T-helper 9 cell (primary cell): ENCODE data around the gene GLUD1.
A peak's percentile ranks its signal among the peaks of the same experiment; 100 is the strongest.
"Not testable (repeated sequence)": the region's sequence is repeated elsewhere in the genome, so short reads cannot be mapped to it uniquely, and the experiment has no call there.

ENCODE experiments used
- DNase-seq: peaks from one replicate; pipeline ENCODE4 v3.0.0-alpha.2; 2020
- total RNA-seq, 2 donors: gene quantifications; one replicate each; lab custom pipeline; 2026; lab: John Stamatoyannopoulos, UW

Gene GLUD1
- 198 to 218 reads per million in 2 donors for total RNA-seq

DNA sequence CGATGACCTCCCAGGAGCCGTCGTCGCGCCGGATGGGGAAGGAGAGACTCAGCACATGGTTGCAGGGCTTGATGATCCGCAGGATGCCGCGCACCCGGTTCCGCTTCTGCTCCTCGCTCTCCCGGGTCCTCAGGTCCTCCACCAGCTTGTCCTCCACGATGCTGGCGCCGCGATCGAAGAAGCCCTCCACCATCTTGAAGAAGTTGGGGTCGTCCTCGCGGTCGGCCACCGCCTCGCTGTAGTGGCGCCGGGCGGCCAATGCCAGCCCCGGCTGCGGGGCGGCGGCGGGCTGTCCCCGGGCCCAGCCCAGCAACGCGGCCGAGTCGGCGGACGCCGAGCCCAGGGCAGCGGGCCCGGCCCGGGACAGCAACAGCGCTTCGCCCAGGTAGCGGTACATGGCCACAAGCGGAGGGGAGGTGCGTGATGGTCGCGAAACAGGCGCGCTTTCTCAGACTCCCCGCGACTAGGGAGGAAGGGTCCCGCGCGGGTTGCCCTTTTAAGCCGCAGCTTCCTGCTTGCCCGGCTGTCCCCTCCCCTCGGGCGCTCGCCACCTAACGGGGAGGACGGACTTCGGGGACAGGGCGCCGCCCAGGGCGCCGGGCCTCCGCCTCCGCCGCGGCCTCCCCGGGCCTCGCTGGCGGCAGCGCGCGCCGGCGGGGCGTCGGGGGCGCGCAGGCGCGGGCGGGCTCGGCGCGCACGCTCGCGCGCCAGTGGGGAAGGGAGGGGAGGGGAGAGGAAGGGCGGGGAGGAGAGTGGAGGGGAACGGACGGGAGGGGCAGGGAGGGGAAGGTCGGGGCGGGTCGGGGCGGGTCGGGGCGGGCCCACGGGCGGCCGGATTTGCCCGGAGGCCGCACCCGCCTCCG, at the start of gene GLUD1, which contains the start of gene SHLD2:
Gene GLUD1, minus strand, starts transcription at position 471 of the 863 bp plus-strand sequence. Its CDS starts 74 bp downstream, at position 397.
Gene SHLD2, plus strand, starts transcription at position 834 of the 863 bp plus-strand sequence. CDS start 56,149 bp downstream, outside the sequence.
- DNase-seq, result peak; percentile 76

DNA sequence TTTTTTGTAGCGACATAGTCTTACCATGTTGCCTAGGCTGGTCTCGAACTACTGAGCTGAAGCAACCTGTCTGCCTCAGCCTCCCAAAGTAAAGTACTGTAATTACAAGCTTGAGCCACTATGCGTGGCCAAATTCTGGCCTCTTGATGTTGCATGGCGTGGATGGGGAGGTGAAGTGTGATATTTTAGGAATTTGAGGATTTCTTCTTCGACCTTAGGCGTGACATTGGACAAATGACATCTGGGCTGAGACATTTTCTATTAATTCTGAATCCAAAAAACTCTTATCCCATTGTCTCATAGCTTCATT, 48.4 kb upstream of the GLUD1 start:
- not testable (repeated sequence) for DNase-seq

DNA sequence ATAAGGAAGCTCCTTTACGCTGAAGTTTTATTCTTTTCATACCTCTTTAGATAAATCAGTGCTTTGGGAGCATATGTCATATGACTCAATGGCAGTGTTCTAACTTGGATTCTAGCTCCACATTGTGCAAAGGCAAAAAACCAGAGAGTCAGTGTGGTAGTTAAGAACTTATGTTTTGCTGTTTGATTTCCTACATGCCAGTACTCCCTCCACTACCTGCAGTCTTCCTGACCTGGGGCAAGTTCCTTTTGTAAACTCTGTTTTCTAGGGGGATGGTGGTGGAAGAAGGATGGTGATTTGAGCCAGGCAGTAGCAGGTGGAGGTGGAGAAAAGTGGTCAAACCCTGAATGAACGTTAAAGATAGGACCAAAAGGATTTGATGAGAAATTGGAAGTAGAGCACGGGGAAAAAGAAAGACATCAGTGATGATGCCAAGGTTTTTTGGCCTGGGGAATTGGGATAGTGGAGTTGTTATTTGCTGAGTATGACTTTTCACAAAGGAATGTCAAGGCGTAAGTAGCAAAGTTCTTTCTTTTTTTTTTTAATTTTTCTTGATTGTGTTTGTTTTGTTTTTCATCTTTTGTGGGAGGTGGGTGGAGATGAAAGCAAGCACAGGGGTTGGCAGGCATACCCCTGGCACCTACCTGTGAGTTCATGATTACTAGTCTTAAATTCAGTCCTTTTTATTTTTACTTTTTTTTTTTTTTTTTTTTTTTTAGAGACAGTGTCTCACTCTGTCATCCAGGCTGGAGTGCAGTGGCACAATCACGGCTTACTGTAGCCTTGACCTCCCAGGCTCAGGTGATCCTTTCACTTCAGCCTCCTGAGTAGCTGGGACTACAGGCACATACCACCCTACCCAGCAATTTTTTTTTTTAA, 47.8 kb upstream of the GLUD1 start:
- DNase-seq, result not testable (repeated sequence)

DNA sequence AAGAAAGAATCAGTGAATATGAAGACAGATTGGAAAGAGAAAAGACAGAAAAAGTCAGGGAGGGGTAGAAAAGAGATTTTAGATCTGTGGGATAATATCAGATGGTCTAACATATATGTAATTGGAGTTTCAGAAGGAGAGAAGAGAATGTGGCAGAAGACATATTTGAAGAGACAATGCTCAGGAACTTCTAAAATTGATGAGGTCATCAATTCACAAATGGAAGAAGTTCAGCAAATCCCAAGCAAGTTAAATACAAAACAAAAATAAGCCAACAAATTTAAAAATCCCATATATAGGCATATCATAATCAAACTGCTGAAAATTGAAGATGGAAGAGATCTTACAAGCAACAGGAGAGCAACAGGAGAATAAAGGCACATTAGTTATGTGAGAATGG, 42.8 kb upstream of the GLUD1 start:
- not testable (repeated sequence) for DNase-seq

DNA sequence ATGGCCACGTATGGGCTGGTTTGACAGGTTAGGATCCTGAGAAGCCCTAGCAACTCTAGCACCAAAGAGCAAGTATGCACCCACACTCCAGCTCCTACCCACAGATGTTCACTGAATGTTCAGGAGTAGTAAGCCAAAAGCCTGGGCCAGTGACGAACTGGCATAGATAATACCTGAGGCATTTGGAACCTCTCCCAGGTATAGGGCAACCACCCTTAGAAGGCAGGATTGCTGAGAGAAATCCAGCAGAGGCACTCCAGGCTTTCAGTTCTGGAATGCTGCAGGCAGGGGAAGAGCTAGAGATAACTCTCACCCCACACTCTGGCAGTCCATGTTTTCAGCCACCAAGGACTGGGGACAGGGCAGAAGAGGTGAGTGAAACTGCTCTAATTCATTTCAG, 39.8 kb upstream of the GLUD1 start:
- DNase-seq, result not testable (repeated sequence)

DNA sequence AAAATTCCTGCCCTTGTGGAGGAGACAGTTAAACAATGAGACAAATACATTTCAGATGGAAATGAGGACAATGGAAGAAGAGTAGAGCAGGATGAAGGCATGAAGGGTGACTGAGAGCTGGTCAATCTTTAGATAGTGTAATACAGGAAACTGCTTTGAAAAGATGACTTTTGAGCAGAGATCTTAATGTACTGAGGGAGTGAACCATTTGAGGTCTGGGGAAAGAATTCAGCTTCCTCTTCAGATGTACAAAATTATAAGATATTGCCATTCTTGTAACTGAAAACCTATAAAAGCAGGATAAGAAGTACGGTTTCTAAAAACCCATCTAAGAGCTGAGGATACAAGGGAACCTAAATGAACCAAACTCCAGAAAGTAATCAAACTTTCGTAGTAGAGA, 39.3 kb upstream of the GLUD1 start:
- DNase-seq, result not testable (repeated sequence)

DNA sequence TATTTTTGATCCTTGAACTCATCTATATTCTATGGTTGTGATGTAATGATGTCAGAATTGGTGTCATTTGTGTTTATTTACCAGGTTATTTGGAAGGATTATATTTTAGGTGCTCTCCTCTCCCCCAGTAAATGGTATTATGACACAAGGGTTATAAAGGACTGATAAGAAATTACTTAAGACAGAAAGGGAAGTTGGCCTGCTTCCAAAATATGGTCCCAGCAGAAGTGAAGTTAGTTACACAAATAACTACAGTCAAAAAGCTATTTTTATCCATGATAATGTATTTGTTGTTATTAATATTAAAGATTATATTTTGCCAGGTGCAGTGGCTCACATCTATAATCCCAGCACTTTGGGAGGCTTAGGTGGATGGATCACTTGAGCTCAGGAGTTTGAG, 37.5 kb upstream of the GLUD1 start:
- not testable (repeated sequence) for DNase-seq

DNA sequence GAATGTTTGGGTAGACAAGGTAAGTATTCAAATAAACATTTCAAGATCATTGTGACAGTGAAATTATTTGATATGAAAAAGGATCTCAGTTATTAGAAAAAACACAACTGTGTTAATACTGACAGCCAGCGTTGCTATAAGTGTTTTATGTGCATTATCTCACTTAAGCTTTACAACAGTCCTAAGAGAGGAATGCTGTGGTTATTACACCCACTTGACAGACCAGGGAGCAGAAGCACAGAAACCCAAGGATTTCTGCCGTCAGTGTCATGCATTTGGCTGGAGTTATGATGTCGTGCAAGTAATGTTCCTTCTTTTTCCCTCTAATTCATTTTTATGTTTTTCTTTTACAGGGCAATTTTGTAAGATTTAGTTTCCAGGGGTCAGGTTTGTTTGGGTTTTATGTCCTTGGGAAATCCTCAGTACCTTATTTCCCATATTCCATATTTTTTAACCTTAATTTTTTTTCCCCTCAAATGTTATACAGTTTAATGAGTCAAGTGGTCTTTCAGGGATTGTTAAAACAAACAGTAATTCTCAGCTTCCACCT, 33.0 kb upstream of the GLUD1 start:
- not testable (repeated sequence) for DNase-seq

DNA sequence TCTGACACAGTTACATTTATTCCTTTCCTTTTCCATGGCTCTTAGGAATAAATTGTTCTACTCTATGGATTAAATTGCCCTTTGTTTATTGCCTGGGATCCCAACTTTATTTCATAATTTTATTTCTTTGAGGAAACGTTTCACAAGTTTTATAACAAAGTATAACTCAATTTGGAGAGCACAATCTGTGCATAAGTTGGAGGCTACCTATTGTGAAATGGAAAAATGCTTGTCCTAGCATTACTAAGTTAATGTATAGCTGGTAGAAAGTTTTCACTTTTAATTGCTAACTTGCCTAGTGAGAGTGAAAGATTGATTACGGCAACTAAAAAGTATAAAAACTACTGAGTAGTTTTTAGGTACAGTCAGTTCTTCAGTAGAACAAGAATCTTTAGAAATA, 32.4 kb upstream of the GLUD1 start:
- DNase-seq, result not testable (repeated sequence)

DNA sequence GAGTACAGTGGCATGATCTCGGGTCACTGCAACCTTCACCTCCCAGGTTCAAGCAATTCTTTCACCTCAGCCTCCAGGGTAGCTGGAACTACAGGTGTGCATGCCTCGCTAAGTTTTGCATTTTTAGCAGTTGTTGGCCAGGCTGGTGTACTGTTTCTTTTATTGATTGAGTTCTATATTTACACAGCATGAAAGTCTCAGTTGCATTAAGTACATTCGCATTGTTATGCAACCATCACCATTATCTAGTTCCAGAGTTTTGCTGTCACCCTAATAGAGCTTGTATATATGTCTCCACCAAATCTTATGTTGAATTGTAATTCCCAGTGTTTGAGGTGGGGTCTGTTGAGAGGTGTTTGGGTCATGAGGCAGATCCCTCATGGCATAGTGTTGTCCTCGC, 28.7 kb upstream of the GLUD1 start:
- DNase-seq, result not testable (repeated sequence)

DNA sequence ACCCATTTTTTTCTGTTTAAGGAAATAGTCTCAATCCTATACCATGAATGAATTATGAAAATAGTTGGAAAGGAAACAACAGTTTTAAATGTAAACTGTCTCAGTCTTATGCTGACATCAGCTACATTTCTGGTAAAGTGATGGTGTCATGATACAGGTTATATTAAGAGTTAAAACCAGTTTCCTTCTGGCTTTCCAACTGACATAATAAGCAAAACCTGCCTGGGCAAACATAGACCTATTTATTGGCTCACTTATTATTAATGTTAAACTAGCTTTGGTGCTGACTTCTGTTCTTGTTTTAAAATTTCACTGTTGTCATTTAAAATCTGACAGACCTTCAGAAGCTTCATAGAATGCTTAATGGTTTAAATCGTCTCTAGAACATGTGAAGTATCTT, 24.4 kb upstream of the GLUD1 start:
- DNase-seq, result not testable (repeated sequence)

DNA sequence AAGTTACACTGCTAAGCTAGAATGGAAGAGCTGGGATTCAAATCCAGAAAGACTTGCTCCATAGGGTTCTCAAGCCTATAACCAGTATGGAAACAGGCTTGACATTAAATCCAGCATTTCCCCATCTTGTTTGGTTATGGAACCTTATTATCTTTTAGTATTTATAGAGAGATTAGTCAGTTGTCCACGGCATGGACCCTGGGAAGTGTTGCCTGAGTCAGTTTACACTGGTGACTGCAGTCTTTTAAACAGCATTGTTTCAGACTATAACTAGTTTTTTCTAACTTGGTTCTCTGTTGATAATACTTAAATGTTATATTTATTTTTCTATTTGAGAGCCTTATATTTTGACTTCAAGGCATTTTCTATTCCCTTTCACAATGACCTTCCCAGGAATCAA, 23.5 kb upstream of the GLUD1 start:
- DNase-seq, result not testable (repeated sequence)

DNA sequence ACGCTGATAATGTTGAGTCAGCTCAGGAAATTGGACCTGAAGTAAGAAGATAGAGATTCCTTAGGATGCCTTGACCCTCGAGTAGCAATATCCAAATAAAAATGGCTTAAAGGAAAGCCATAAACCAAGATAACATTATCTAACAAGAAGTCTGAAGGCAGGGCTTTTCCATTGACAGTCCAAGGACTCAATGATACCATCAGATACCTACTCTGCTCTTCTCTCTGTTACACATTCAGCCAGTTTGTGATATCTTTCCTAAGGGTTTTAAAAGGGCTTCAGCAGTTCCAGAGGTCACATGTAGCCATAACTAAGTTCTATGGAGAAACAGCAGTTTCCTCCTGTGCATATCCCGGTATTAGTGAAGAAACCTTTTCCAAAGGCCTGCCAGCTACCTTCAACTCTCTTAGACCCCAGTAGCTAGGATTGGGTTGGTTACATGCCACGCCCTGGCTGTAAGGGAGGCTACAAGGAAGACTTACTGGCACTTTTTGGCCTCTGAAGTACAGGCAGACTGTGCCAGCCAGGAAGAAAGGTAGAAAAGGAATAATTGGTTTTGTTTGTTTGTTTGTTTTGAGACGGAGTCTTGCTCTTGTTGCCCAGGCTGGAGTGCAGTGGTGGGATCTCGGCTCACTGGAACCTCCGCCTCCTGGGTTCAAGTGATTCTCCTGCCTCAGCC, 10.9 kb upstream of the GLUD1 start:
- DNase-seq, result no peak

DNA sequence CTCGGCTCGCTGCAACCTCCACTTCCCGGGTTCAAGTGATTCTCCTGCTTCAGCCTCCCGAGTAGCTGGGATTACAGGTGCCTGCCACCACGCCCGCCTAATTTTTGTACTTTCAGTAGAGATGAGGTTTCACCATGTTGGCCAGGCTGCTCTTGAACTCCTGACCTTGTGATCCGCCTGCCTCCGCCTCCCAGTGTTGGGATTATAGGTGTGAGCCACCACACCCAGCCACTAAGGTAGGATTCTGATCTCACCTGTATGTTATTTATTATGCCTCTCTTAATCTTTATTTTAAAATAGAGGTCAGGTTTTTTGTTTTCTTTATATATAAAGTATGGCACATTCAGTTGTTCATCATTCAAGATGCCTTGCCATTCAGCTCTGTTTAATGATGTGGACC, 10.1 kb upstream of the GLUD1 start:
- not testable (repeated sequence) for DNase-seq

DNA sequence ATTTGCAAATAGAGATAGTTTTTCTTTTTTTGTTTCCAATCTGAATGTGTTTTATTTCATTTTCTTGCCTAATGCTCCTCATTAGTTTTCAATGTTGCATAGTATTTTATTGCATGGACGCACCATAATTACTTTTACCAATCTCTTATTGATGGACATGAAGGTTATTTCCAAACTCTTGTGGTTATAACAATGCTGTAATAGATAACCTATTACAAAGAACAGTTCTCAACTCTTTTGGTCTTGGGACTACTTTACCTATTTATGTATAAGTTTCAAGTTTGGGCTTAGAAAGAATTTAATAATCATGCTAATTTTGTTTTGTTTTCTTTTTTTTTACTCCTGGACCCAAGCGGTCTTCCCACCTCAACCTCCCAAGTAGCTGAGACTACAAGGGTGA, 7.4 kb upstream of the GLUD1 start:
- no peak for DNase-seq

DNA sequence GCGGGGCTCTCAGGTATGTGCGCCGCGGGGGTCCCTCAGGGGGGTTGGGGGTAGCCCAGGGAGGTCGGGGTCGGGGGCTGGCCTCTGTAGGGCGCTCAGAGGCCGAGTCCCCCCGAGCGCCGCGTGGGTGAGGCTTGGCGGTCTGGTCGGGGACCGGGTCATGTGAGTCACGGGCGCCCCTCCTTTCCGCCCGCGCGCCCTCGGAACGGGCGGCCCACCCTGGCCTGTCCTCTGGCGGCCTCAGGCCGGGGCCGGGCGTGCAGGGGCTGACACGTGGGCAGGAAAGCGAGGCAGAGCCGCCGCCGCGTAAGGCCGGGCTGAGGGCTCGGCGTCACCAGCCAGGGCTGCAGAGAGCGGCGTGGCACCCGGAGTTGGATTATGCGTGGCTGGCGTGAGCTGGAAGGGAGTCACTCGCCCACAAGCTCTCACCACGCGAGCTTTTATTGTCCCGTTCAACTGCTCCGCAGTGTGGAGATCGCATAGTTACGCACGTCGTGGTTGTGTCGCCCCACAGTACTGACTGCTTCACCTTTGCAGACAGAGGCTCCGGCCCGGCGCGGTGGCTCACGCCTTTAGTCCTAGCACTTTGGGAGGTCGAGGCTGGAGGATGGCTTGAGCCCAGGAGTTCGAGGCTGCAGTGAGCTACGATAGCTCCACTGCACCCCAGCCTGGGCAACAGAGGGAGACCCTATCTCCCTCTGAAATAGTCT, 748 bp upstream of the GLUD1 start:
- DNase-seq, result peak; percentile 63

DNA sequence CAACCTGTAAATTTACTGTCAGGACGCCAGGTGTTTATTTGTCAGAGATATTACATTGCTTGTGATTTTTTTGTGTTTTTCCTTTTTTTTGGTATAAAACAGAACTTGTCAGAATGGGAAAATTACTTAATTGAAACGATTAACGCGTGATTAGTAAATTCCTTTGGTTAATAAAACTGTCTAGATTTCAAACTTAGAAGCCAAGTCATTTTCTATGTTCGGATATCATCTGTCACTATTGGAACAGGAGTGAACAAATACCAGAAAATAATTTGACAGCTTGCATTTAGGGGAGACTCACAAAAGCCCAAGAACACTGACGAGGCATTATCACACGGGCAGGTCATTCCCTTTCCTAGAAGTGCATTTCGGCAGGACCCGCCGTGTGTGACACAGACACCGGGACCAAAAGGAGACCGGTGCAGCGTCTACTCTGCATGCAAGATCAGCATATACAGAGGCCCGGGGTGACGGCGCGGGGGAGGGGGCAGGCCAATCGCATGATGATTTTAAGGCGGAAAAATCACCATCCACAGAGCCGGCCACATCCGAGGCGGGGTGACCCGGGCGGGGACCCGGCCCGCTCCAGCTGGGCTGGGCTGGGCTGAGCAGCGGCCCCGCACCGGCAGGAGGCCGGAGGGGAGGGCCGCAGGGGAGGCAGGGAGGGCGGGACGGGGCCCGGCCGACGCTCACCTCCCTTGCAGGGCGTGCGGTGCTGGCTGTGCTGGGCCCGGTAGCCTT, 841 bp downstream of the GLUD1 start:
- DNase-seq, result peak; percentile 56

DNA sequence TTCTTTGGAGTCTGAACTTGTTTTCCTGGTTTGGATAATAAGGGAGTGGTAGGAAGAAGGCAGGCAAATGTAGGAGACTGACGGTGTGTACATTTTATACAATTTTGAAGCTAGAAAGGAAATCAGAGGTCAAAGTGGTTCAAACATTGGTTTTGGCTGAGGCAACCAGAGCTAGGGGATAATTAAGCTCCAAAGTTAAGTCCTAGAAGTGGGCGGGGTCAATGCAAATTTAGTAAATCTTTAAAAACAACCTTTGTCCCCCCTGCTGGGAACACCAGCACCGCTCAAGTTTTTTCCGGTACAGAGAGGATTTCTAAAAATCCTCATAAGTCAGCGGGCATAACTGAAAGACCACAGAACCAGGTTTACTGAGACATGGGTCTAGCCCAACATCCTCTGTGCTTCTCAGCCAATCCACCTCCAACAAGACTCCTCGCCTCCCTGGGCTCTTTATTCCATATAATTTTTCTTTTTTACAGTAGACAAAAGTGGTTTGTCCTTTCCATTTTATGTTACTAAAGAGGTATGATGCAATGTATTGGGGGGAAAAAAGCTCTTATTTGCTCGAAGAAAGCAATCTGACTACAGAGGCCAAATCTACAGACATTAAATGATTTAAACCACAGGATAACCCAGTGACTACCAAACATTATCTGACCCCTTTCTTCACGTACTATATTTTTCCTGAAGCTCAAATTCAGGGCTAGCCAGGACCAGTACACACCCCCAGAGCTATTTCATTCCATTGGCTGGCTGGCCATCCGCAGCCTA, 1.6 kb downstream of the GLUD1 start:
- DNase-seq, result peak; percentile 6

DNA sequence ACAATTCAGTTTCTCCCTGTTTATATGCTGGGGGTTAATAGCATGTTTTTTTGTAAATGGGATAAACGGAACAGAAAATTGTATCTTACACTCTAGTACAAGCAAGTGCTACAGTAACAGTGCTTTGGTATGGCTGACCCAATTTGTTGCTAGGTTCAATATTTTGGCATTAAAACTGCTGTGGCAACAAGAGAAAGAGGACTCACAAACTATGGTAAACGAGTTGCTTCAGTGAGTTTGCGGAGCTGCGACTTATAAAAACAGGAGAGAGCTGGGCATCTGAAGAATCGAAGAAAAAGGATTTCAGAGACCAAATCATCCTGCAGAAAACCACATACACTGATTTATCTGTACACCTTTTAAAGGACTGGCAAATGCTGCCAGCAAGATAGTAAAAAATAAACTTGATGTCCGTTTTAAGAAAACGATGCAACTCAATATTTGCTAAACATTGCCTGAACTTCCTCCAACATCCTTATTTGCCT, 2.2 kb downstream of the GLUD1 start:
- DNase-seq, result no peak

DNA sequence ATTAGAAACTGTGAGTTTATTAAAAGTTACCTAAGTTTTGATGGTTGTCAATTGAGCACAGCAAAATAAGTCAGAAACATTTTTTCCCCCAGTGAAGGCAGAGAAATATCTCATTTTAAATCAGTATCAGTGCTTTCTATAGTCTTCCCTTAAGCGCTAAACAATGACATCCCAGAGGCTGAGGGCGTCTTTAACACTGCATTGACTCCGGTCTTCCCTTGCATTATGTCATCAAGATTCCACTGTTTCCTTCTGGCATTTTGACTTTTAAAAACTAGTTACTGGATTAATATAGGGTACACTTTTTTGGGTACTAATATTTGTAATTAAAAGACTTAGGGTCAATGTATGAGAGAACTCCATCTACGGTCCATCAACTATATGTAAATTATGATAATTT, 3.9 kb downstream of the GLUD1 start:
- DNase-seq, result no peak
